Activated CD8-positive, alpha-beta memory T cell treated with anti-CD3 and anti-CD28 coated beads, Interleukin-2, amount 50 U/mL, for 48 hours (primary cell): ENCODE results near the gene PROM1.

ENCODE experiments used
- DNase-seq: peaks from one replicate; pipeline ENCODE4 v3.0.0-alpha.2; 2020

PROM1 gene

GRCh38 chr4:16106956-16107355 lies 23.1 kb upstream of the PROM1 start:
- peak; percentile 26 for DNase-seq

GRCh38 chr4:16104520-16104919 lies 20.7 kb upstream of the PROM1 start:
- peak; percentile 3 for DNase-seq

DNA sequence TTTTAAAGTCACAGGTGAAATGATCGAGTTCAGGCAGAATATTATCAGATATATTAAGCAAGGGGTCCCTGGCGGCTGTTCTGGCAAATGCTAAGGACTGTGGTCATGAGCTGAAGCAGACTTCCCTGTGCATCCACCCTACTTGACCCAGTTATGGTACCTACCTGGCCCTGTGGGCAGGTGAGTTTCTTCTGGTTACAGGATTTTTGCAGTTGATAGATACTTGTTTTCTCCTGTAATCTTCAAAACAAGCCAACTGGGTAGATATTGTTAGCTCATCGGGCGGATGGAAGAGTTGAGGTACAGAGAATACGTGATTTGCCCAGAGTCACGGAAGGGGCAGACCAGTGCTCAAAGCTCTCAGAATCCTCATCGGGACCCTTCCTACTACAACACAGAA lies 18.5 kb upstream of the PROM1 start:
- peak; percentile 13 for DNase-seq

GRCh38 chr4:16100833-16101232 lies 17.0 kb upstream of the PROM1 start:
- DNase-seq, result no peak

DNA sequence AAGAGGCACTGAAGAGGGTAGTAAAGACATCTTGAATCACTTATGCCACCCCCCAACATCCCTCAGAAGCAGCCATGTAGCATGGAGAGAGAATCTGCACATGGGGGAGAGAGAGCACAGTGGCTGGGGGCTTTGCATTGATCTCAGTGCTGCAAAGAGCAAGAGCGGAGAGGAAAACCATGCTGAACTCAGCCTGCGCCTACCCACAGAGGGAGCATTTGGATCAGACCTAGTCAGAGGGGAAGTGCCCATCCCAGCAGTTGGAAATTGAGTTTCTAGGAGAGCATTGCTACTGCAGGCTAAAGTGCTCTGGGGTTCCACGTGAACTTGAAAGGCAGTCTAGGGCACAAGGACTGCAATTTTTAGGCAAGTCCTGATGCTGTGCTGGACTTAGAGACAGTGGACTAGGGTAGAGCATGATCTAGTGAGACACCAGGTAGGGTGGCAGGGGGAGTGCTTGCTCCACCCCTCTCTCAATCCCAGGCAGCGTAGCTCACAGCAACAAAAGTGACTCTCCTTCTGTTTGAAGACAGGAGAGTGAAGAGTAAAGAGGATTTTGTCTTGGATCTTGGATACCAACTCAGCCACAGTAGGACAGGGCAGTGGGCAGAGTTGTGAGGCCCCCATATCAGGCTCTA lies 9.0 kb upstream of the PROM1 start:
- DNase-seq, result no peak

GRCh38 chr4:16090096-16090705 lies 6.4 kb upstream of the PROM1 start:
- no peak for DNase-seq

- no peak for DNase-seq
These were observed 5.3 kb upstream of the PROM1 start for GRCh38 chr4:16089156-16089555.

DNA sequence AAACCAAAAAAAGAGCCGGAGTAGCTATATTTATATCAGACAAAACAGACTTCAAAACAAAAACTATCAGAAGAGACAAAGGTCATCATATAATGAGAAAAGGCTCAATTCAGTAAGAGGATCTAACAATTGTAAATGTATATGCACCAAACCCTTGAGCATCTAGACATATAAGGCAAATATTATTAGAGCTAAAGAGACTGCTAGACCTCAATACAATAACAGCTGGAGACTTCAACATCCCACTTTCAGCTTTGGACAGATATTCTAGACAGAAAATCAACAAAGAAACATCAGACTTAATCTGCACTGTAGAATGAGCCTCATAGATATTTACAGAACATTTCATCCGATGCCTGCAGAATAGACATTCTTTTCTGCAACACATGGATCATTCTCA lies 4.8 kb upstream of the PROM1 start:
- DNase-seq, result no peak

- no peak for DNase-seq
These were observed 2.0 kb upstream of the PROM1 start for GRCh38 chr4:16085822-16086221.

GRCh38 chr4:16082426-16083240 lies 1.2 kb downstream of the PROM1 start:
- DNase-seq, result peak; percentile 60

- DNase-seq, result no peak
These were observed 1.8 kb downstream of the PROM1 start for GRCh38 chr4:16082041-16082425.

GRCh38 chr4:16079046-16079445 lies 4.8 kb downstream of the PROM1 start:
- DNase-seq, result no peak

- DNase-seq, result no peak
These were observed 5.5 kb downstream of the PROM1 start for GRCh38 chr4:16078195-16078760.

- DNase-seq, result no peak
These were observed 6.0 kb downstream of the PROM1 start for GRCh38 chr4:16077786-16078185.

- DNase-seq, result no peak
These were observed 7.7 kb downstream of the PROM1 start for GRCh38 chr4:16075975-16076757.

- DNase-seq, result no peak
These were observed 8.8 kb downstream of the PROM1 start for GRCh38 chr4:16075061-16075460.

DNA sequence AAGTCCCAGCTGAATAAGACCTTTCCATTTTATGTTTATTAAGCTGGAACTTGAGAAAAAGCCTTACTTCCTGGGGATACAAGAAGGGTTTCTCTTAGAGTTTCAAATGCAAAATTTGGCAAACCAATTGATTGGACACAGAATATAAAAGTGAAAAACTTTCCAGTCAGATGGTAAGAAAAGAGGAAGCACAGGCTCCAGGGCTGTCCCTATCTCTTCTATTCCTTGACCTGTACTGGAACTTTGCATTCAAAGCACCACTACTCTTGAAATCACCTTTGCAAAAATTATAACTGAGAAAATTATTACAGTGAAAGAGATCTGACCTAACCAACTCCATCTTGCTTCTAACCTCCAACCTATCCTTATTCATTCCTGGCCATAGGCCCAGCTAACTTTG lies 11.7 kb downstream of the PROM1 start:
- DNase-seq, result no peak

- no peak for DNase-seq
These were observed 13.6 kb downstream of the PROM1 start for GRCh38 chr4:16070203-16070602.

DNA sequence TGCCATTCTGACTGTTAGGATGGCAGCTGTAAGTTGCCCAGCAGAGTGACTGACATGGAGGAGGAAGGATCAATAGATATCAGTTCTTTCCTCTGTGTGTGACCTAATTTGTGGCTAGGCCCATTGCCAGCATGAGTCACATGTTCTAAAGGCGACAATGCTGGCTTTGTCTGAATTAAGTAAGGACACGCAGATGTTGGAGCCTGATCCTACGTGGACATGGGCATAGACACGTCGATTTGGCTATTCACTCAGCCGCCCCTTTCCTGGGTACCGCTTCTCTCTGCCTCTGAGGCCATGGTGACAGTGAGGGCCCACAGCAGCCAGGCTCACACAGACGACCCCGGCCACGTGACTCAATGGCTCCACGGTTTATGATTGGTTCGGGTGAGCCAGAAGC lies 16.3 kb downstream of the PROM1 start:
- DNase-seq, result no peak

- no peak for DNase-seq
These were observed 17.2 kb downstream of the PROM1 start for GRCh38 chr4:16066586-16067128.

- DNase-seq, result no peak
These were observed 18.8 kb downstream of the PROM1 start for GRCh38 chr4:16065066-16065465.

DNA sequence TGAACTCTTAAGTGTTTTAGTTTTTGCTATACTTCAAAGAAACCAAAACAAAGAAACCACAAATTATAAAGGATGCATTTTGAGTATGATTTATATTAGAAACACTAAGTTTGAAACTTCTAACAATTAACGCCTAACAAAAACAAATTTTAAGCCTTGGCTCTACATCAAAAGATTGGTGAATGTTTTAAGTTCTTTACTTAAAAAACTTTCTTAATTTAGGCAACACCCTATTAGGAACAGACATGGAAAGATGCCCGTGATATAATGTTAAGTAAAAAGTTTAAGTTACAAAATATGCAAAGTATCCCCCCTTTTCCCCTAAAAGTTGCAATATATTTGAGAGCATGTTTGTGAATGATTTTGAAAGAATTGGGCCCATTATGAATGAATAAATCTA lies 21.2 kb downstream of the PROM1 start:
- no peak for DNase-seq
